MCF 10A (cell line): Measurements from ENCODE around the gene FAM200C. TPM values are rescaled to one million over a fixed set of nuclear protein-coding genes. Genes with fewer than 3 reads are reported as not detected.

Source experiments
- BruUV-seq: library from RNA; stranded (reverse); fragments of 400-500 nt; replicated peaks from 2 replicates; lab custom pipeline; 2021; lab: Mats Ljungman, UMichigan
- CTCF ChIA-PET: fragments of 300-600 bp; sonication (Branson Sonifier 250); formaldehyde crosslinking; extraction: SDS; loops from one replicate; lab custom pipeline; 2021; ENCODE audit warnings: antibody characterized with exemption, inconsistent platforms; lab: Yijun Ruan, JAX
- POLR2A ChIA-PET: fragments of 300-600, 350-650 bp; sonication (Branson Sonifier 250); formaldehyde crosslinking; extraction: SDS; loops from one replicate; lab custom pipeline; 2020; ENCODE audit warnings: antibody characterized with exemption, inconsistent platforms; lab: Yijun Ruan, JAX
- DNase-seq: peaks from one replicate; pipeline ENCODE4 v3.0.0-alpha.2; 2018; ENCODE audit not compliant: unreplicated experiment
- H3K27ac Mint-ChIP-seq: one replicate; pipeline ENCODE4 v1.8.0; 2022; ENCODE audit warnings: mild to moderate bottlenecking, low read depth, mixed read lengths; ENCODE audit not compliant: unreplicated experiment
- H3K27me3 Mint-ChIP-seq: one replicate; pipeline ENCODE4 v1.8.0; 2022; ENCODE audit warnings: mixed read lengths; ENCODE audit not compliant: insufficient read depth, unreplicated experiment
- H3K36me3 Mint-ChIP-seq: one replicate; pipeline ENCODE4 v1.8.0; 2022; ENCODE audit warnings: mild to moderate bottlenecking, moderate library complexity, mixed read lengths; ENCODE audit not compliant: insufficient read depth, unreplicated experiment
- H3K4me1 Mint-ChIP-seq: one replicate; pipeline ENCODE4 v1.8.0; 2022; ENCODE audit warnings: mixed read lengths; ENCODE audit not compliant: insufficient read depth, unreplicated experiment
- H3K4me3 Mint-ChIP-seq: one replicate; pipeline ENCODE4 v1.8.0; 2022; ENCODE audit warnings: mild to moderate bottlenecking, moderate library complexity, mixed read lengths; ENCODE audit not compliant: unreplicated experiment
- H3K9me3 Mint-ChIP-seq: one replicate; pipeline ENCODE4 v1.8.0; 2022; ENCODE audit warnings: mixed read lengths; ENCODE audit not compliant: unreplicated experiment
- CTCF ChIP-seq: fragments of 200-600 bp; IDR thresholded peaks from one replicate; pipeline ENCODE4 v1.8.0; 2022; ENCODE audit warnings: antibody characterized with exemption, mild to moderate bottlenecking; ENCODE audit not compliant: unreplicated experiment
- intact Hi-C: fragments of 100-400 bp; cut with micrococcal nuclease; formaldehyde crosslinking; loops from 2 replicates; pipeline ENCODE4 v1.14.1; 2022
- total RNA-seq: library from RNA; stranded (reverse); gene quantifications from 2 replicates; pipeline ENCODE4 v1.2.3, GENCODE V29; 2022

FAM200C gene
- total RNA-seq, 1 experiment from 2014 or later = 2.2 TPM

- no peak overlapping the region for H3K27ac Mint-ChIP-seq
- intact Hi-C loops = no loop called here
- DNase-seq = no peak
- H3K4me1 Mint-ChIP-seq = no peaks in the 10 kb centered on the region
- H3K27me3 Mint-ChIP-seq = no peaks in the 10 kb centered on the region
- no peaks in the 10 kb centered on the region for H3K9me3 Mint-ChIP-seq
- TF ChIP-seq CTCF = no peak
- no peaks in the 10 kb centered on the region for H3K36me3 Mint-ChIP-seq
- ChIA-PET POLR2A (no interaction called here), CTCF (no interaction called here)
- H3K4me3 Mint-ChIP-seq = no peak overlapping the region
- BruUV-seq = no TSS peak
Measured at GRCh38 chr5:160445751-160446150, 45.9 kb upstream of the FAM200C start.

- BruUV-seq = no TSS peak
- Mint-ChIP-seq H3K36me3 (no peaks in the 10 kb centered on the region), H3K27me3 (no peaks in the 10 kb centered on the region), H3K4me1 (no peaks in the 10 kb centered on the region), H3K27ac (no peak overlapping the region), H3K9me3 (no peaks in the 10 kb centered on the region), H3K4me3 (no peak overlapping the region)
- no peak for DNase-seq
- TF ChIP-seq CTCF = no peak
- ChIA-PET POLR2A (no interaction called here), CTCF (no interaction called here)
- intact Hi-C loops = no loop called here
Measured at GRCh38 chr5:160445132-160445531, 45.3 kb upstream of the FAM200C start.

- Mint-ChIP-seq H3K27me3 (no peaks in the 10 kb centered on the region), H3K27ac (no peak overlapping the region), H3K9me3 (no peaks in the 10 kb centered on the region), H3K36me3 (no peaks in the 10 kb centered on the region), H3K4me1 (no peaks in the 10 kb centered on the region), H3K4me3 (no peak overlapping the region)
- intact Hi-C loops = no loop called here
- TF ChIP-seq CTCF = no peak
- no peak for DNase-seq
- no TSS peak for BruUV-seq
- POLR2A ChIA-PET = no interaction called here
- CTCF ChIA-PET = no interaction called here
Measured at GRCh38 chr5:160444407-160444806, 44.6 kb upstream of the FAM200C start.

- Mint-ChIP-seq H3K9me3 (no peaks in the 10 kb centered on the region), H3K27ac (no peak overlapping the region), H3K4me1 (peaks cover 6% of the 10 kb centered on the region), H3K4me3 (no peak overlapping the region), H3K27me3 (no peaks in the 10 kb centered on the region), H3K36me3 (no peaks in the 10 kb centered on the region)
- no TSS peak for BruUV-seq
- POLR2A ChIA-PET = no interaction called here
- DNase-seq = no peak
- TF ChIP-seq CTCF = no peak
- CTCF ChIA-PET = interaction anchor here (1.0 to 6.0 kb wide), 3 partner anchors 18 to 345 kb away, joined by 3 to 197 read pairs (median 3); partner anchors contain the start of genes PTTG1 and SLU7
- intact Hi-C loops = no loop called here
Measured at GRCh38 chr5:160442824-160443431, 43.1 kb upstream of the FAM200C start.
